Neural cell (in vitro differentiated cells): ENCODE measurements around the gene TADA2A. TPM values are rescaled to one million over a fixed set of nuclear protein-coding genes. Genes with fewer than 3 reads are reported as not detected.

Source experiments
- H2AFZ ChIP-seq: fragments of 200-600, 300-800 bp; sonication (generic), shearing (Covaris generic); 2 replicates; pipeline ENCODE4 v1.6.0; 2014; ENCODE audit warnings: low read depth, mild to moderate bottlenecking, antibody characterized with exemption, low read length, moderate library complexity
- H3F3A ChIP-seq: fragments of 200-600 bp; shearing (Covaris generic); 2 replicates; pipeline ENCODE4 v1.6.1; 2016; ENCODE audit warnings: mild to moderate bottlenecking, moderate library complexity, mixed read lengths, antibody characterized with exemption, low read length; ENCODE audit not compliant: insufficient read depth, poor library complexity, severe bottlenecking
- H3K27ac ChIP-seq: fragments of 200-600, 300-800 bp; sonication (generic), shearing (Covaris generic); 2 replicates; pipeline ENCODE4 v1.5.1; 2014; ENCODE audit warnings: mild to moderate bottlenecking, low read length, moderate library complexity
- H3K27me3 ChIP-seq: fragments of 300-800, 200-600 bp; sonication (generic), shearing (Covaris generic); 2 replicates; pipeline ENCODE4 v1.6.0; 2014; ENCODE audit warnings: mild to moderate bottlenecking, low read depth, low read length, moderate library complexity; ENCODE audit not compliant: insufficient read depth
- H3K36me3 ChIP-seq: fragments of 300-800, 200-600 bp; sonication (generic), shearing (Covaris generic); 2 replicates; pipeline ENCODE4 v1.5.1; 2014; ENCODE audit warnings: mild to moderate bottlenecking, antibody characterized with exemption, low read length, moderate library complexity; ENCODE audit not compliant: insufficient read depth
- H3K4me2 ChIP-seq: fragments of 300-800, 200-600 bp; sonication (generic), shearing (Covaris generic); 2 replicates; pipeline ENCODE4 v1.6.0; 2014; ENCODE audit warnings: mild to moderate bottlenecking, low read length
- H3K4me3 ChIP-seq: fragments of 300-800, 200-600 bp; sonication (generic), shearing (Covaris generic); 2 replicates; pipeline ENCODE4 v1.5.1; 2014; ENCODE audit warnings: mild to moderate bottlenecking, low read length, moderate library complexity
- H3K79me2 ChIP-seq: fragments of 200-600 bp; shearing (Covaris generic); replicated peaks from 2 replicates; pipeline ENCODE4 v1.6.0; 2014; ENCODE audit warnings: mild to moderate bottlenecking, low read length, moderate library complexity; ENCODE audit not compliant: insufficient read depth
- H3K9ac ChIP-seq: fragments of 300-800, 200-600 bp; sonication (generic), shearing (Covaris generic); 2 replicates; pipeline ENCODE4 v1.6.1; 2016; ENCODE audit warnings: mild to moderate bottlenecking, low read length, mixed read lengths
- H3K9me2 ChIP-seq: fragments of 200-600 bp; shearing (Covaris generic); 2 replicates; pipeline ENCODE4 v1.6.1; 2016; ENCODE audit warnings: mild to moderate bottlenecking, low read length, mixed read lengths; ENCODE audit not compliant: insufficient read depth
- H3K9me3 ChIP-seq: fragments of 200-600, 300-800 bp; sonication (generic), shearing (Covaris generic); 2 replicates; pipeline ENCODE4 v1.6.1; 2016; ENCODE audit warnings: mild to moderate bottlenecking, mixed run types, low read length, moderate library complexity, mixed read lengths
- H4K20me1 ChIP-seq: fragments of 200-600 bp; shearing (Covaris generic); 2 replicates; pipeline ENCODE4 v1.6.1; 2016; ENCODE audit warnings: mild to moderate bottlenecking, mixed run types; ENCODE audit not compliant: insufficient read depth
- CTCF ChIP-seq: fragments of 450-650 bp; IDR thresholded peaks from 2 replicates; pipeline ENCODE4 v1.5.1; 2014; ENCODE audit warnings: antibody characterized with exemption, mild to moderate bottlenecking, moderate library complexity; ENCODE audit not compliant: poor library complexity, severe bottlenecking
- EP300 ChIP-seq: fragments of 450-650 bp; conservative IDR thresholded peaks from 2 replicates; pipeline ENCODE4 v1.6.1; 2014; ENCODE audit warnings: antibody characterized with exemption, mild to moderate bottlenecking, moderate library complexity; ENCODE audit not compliant: poor library complexity, severe bottlenecking
- EZH2 ChIP-seq: fragments of 200-600, 300-800 bp; shearing (Covaris generic), sonication (generic); IDR thresholded peaks from 2 replicates; pipeline ENCODE4 v1.6.1; 2014; ENCODE audit warnings: antibody characterized with exemption, low read length, borderline replicate concordance, mild to moderate bottlenecking; ENCODE audit not compliant: insufficient read depth, poor library complexity, severe bottlenecking
- MXI1 ChIP-seq: fragments of 450-650 bp; conservative IDR thresholded peaks from 2 replicates; pipeline ENCODE4 v1.6.1; 2014; ENCODE audit warnings: antibody characterized with exemption, mild to moderate bottlenecking; ENCODE audit not compliant: poor library complexity, severe bottlenecking
- POLR2AphosphoS5 ChIP-seq: IDR thresholded peaks from 2 replicates; pipeline ENCODE4 v1.6.1; 2012
- RAD21 ChIP-seq: fragments of 450-650 bp; conservative IDR thresholded peaks from 2 replicates; pipeline ENCODE4 v1.6.1; 2014; ENCODE audit warnings: antibody characterized with exemption, mild to moderate bottlenecking, moderate library complexity
- REST ChIP-seq: IDR thresholded peaks from 2 replicates; pipeline ENCODE4 v1.6.1; 2012; ENCODE audit warnings: borderline replicate concordance
- SMC3 ChIP-seq: fragments of 450-650 bp; conservative IDR thresholded peaks from 2 replicates; pipeline ENCODE4 v1.6.1; 2014; ENCODE audit warnings: antibody characterized with exemption, mild to moderate bottlenecking, moderate library complexity; ENCODE audit not compliant: poor library complexity
- TAF1 ChIP-seq: IDR thresholded peaks from 2 replicates; pipeline ENCODE4 v1.6.1; 2012; ENCODE audit warnings: low read depth
- polyA plus RNA-seq: library from polyadenylated mRNA; depleted of rRNA; stranded (reverse); fragments of >200 nt; gene quantifications from 2 replicates; pipeline ENCODE4 v1.2.3, GENCODE V29; 2014

The TADA2A gene
- polyA plus RNA-seq, 1 donor from 2014 or later: 23.5 TPM

GRCh38 chr17:37417852-37418251 is 11.2 kb downstream of the TADA2A start:
- H2AFZ ChIP-seq: no peak overlapping the region
- H3K79me2 ChIP-seq: peaks cover 3% of the 10 kb centered on the region
- TF ChIP-seq RAD21 (no peak), REST (no peak), CTCF (no peak), EZH2 (no peak), POLR2AphosphoS5 (no peak), MXI1 (no peak), EP300 (no peak), TAF1 (no peak), SMC3 (no peak)
- H3K36me3 ChIP-seq: no peaks in the 10 kb centered on the region
- no peaks in the 10 kb centered on the region for H3K27me3 ChIP-seq
- no peak overlapping the region for H3K4me3 ChIP-seq
- no peak overlapping the region for H3K27ac ChIP-seq
- no peaks in the 10 kb centered on the region for H3F3A ChIP-seq
- H3K9ac ChIP-seq: no peak overlapping the region
- H3K4me2 ChIP-seq: no peak overlapping the region
- no peaks in the 10 kb centered on the region for H3K9me2 ChIP-seq
- no peaks in the 10 kb centered on the region for H3K9me3 ChIP-seq
- no peaks in the 10 kb centered on the region for H4K20me1 ChIP-seq

- Histone ChIP-seq H3K9ac (no peak overlapping the region), H3K79me2 (no peaks in the 10 kb centered on the region), H3K27me3 (no peaks in the 10 kb centered on the region), H3K4me3 (no peak overlapping the region), H3K9me2 (no peaks in the 10 kb centered on the region), H3F3A (no peaks in the 10 kb centered on the region), H3K4me2 (no peak overlapping the region), H3K27ac (no peak overlapping the region), H3K9me3 (no peaks in the 10 kb centered on the region), H4K20me1 (no peaks in the 10 kb centered on the region), H2AFZ (no peak overlapping the region), H3K36me3 (no peaks in the 10 kb centered on the region)
- TF ChIP-seq RAD21: no peak
Measured at GRCh38 chr17:37422971-37423625, 16.4 kb downstream of the TADA2A start.

- Histone ChIP-seq H4K20me1 (no peaks in the 10 kb centered on the region), H3F3A (no peaks in the 10 kb centered on the region), H3K9me2 (no peaks in the 10 kb centered on the region), H3K9ac (no peak overlapping the region), H3K4me3 (no peak overlapping the region), H3K9me3 (no peaks in the 10 kb centered on the region), H3K27ac (no peak overlapping the region), H3K4me2 (no peak overlapping the region), H3K79me2 (no peaks in the 10 kb centered on the region), H3K36me3 (no peaks in the 10 kb centered on the region), H2AFZ (no peak overlapping the region), H3K27me3 (no peaks in the 10 kb centered on the region)
- TF ChIP-seq EP300 (no peak), SMC3 (no peak), RAD21 (no peak), EZH2 (no peak), POLR2AphosphoS5 (no peak), REST (no peak)
Measured at GRCh38 chr17:37425268-37425667, 18.6 kb downstream of the TADA2A start.
